HG03066 (cell line): ENCODE results near the gene ARHGEF11.

Experiments
- ATAC-seq: cut with Tn5 transposase; IDR thresholded peaks from one replicate; pipeline ENCODE4 v1.9.1; 2021; ENCODE audit warnings: low read depth; ENCODE audit not compliant: unreplicated experiment

ARHGEF11 gene

GRCh38 chr1:157001304-157001703 lies 44.2 kb downstream of the ARHGEF11 start:
- ATAC-seq = no peak

GRCh38 chr1:157000686-157001085 lies 44.9 kb downstream of the ARHGEF11 start:
- no peak for ATAC-seq

- no peak for ATAC-seq
Observed at GRCh38 chr1:156999596-157000320, 45.8 kb downstream of the ARHGEF11 start.

- ATAC-seq = no peak
Observed at GRCh38 chr1:156998840-156999500, 46.6 kb downstream of the ARHGEF11 start.

GRCh38 chr1:156998301-156998700 lies 47.2 kb downstream of the ARHGEF11 start:
- ATAC-seq = no peak

- no peak for ATAC-seq
Observed at GRCh38 chr1:156995412-156995811, 50.1 kb downstream of the ARHGEF11 start.

GRCh38 chr1:156994277-156994676 lies 51.3 kb downstream of the ARHGEF11 start:
- ATAC-seq = no peak

- ATAC-seq = no peak
Observed at GRCh38 chr1:156993426-156994147, 52.0 kb downstream of the ARHGEF11 start.

GRCh38 chr1:156992215-156992614 lies 53.3 kb downstream of the ARHGEF11 start:
- ATAC-seq = no peak

- no peak for ATAC-seq
Observed at GRCh38 chr1:156987715-156988114, 57.8 kb downstream of the ARHGEF11 start.

- ATAC-seq = no peak
Observed at GRCh38 chr1:156980551-156980950, 65.0 kb downstream of the ARHGEF11 start.

- ATAC-seq = no peak
Observed at GRCh38 chr1:156975084-156975483, 70.5 kb downstream of the ARHGEF11 start.

GRCh38 chr1:156973417-156973816 lies 72.1 kb downstream of the ARHGEF11 start:
- ATAC-seq = no peak

GRCh38 chr1:156970017-156970416 lies 75.5 kb downstream of the ARHGEF11 start:
- ATAC-seq = no peak

GRCh38 chr1:156969496-156969895 lies 76.0 kb downstream of the ARHGEF11 start:
- ATAC-seq = no peak

GRCh38 chr1:156964441-156964840 lies 81.1 kb downstream of the ARHGEF11 start:
- no peak for ATAC-seq

GRCh38 chr1:156963621-156964020 lies 81.9 kb downstream of the ARHGEF11 start:
- ATAC-seq = no peak

GRCh38 chr1:156961709-156962108 lies 83.8 kb downstream of the ARHGEF11 start:
- ATAC-seq = no peak

- no peak for ATAC-seq
Observed at GRCh38 chr1:156959925-156960324, 85.6 kb downstream of the ARHGEF11 start.

GRCh38 chr1:156959414-156959813 lies 86.1 kb downstream of the ARHGEF11 start:
- ATAC-seq = no peak

GRCh38 chr1:156958247-156958714 lies 87.3 kb downstream of the ARHGEF11 start:
- ATAC-seq = no peak
